ENCODE data around the gene NEK6. TPM values are rescaled to one million over a fixed set of nuclear protein-coding genes. Genes with fewer than 3 reads are reported as not detected.

Gene NEK6
- total RNA-seq (2022) (56.6 and 66.6 TPM in 2 replicates), Bru-seq, nascent RNA (percentile 72 among the genes with signal in this experiment), BruChase-seq, experiment 1, labeled RNA remaining after a 2-hour chase (percentile 71 among the genes with signal in this experiment), BruChase-seq, experiment 2, labeled RNA remaining after a 6-hour chase (percentile 75 among the genes with signal in this experiment)
- long read RNA-seq, transcript NEK6-203 (11 exons, 3,619 nt), result minor isoform, 5 of 229 reads
- long read RNA-seq, transcript NEK6-201 (10 exons, 3,447 nt), result major isoform, 192 of 229 reads
- long read RNA-seq, partial matches to known transcripts, result 5 of 229 reads
- long read RNA-seq, other reads (novel, unspliced or antisense), result 25 of 229 reads

DNA sequence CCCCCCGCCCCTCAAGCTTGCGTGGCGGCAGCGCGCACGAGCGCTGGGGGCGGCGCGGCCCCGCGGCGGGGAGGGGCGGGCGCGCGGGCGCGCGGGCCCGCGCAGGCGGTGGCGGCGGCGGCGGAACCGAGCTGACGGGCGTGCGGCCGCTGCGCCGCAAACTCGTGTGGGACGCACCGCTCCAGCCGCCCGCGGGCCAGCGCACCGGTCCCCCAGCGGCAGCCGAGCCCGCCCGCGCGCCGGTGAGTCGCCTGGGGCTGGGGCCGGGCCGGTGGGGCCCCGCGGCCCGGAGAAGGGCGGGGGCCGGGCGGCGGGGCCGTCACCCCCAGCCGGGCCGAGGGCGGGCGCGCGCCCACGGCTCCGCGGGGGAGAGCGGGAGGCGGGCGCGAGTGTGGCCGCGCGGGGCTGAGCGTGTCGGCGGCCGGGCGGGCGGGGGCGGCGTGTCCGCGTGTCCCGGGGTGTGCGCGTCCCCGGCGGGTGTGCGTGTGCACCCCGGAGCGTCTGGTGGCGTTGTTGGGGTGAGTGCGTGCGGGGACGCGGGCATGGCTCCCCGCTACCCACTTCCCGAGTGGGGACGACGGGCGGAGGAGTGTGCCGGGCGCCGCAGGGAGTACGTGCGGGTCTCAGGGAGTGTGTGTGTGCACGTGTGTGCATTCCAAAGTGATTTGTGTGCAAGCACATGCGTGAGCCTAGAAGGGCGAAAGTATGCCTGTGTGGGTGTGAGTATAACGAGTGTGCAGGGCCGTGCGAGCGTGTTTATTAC lies at the start of gene NEK6:
Gene NEK6 (plus strand): TSS at position 106 of the 763 bp plus-strand sequence. CDS start 44,016 bp downstream, outside the sequence.
- DNase-seq, result peak in 1 of 2 experiments; percentile 42

DNA sequence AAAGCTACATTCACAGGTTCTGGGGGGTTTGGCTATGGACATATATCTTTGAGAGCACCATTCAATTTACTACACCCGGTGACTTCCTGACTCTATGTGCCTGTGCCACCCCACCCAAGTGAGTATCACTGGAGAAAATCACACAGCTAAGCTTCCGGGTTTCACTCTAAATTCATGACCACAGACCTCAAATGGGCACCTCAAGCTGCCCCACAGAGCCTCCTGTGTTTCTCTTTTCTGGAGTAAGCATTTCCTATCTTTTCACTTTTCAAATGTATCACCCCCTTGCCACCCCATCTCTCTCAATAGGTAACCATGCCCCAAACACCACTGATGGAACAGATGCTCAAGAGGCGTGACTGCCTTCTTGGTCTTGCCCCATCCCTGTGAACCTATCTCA lies 49.2 kb upstream of the NEK6 start:
- no peaks in the 10 kb centered on the region for H3K4me1 ChIP-seq
- H3K9me3 ChIP-seq, result no peaks in the 10 kb centered on the region
- no peak overlapping the region for H3K4me3 ChIP-seq (ENCODE audit: low read depth, low read length)
- H3K36me3 ChIP-seq (ENCODE audit: control insufficient read depth, insufficient read depth, low read length), result no peaks in the 10 kb centered on the region
- no peak overlapping the region for H3K4me3 Mint-ChIP-seq (ENCODE audit: unreplicated experiment)
- H3K27ac Mint-ChIP-seq (ENCODE audit: unreplicated experiment), result no peak overlapping the region
- H3K27me3 Mint-ChIP-seq (ENCODE audit: insufficient read depth, unreplicated experiment), result peaks cover 12% of the 10 kb centered on the region
- intact Hi-C loops (cut with micrococcal nuclease; ENCODE audit: unreplicated experiment), result no loop called here
- H3K36me3 Mint-ChIP-seq (ENCODE audit: insufficient read depth, unreplicated experiment), result no peaks in the 10 kb centered on the region
- H3K9me3 Mint-ChIP-seq (ENCODE audit: unreplicated experiment), result no peaks in the 10 kb centered on the region
- DNase-seq, result peak in 1 of 2 experiments; percentile 5
- no peaks in the 10 kb centered on the region for H3K4me1 Mint-ChIP-seq (ENCODE audit: low read depth, unreplicated experiment)
- BruUV-seq (replicated peaks), result no TSS peak
- no peaks in the 10 kb centered on the region for H3K27me3 ChIP-seq (replicated peaks; ENCODE audit: control insufficient read depth, insufficient read depth, low read length)
- ChIA-PET CTCF (no interaction called here), POLR2A (no interaction called here)
- TF ChIP-seq, protein P1, sequence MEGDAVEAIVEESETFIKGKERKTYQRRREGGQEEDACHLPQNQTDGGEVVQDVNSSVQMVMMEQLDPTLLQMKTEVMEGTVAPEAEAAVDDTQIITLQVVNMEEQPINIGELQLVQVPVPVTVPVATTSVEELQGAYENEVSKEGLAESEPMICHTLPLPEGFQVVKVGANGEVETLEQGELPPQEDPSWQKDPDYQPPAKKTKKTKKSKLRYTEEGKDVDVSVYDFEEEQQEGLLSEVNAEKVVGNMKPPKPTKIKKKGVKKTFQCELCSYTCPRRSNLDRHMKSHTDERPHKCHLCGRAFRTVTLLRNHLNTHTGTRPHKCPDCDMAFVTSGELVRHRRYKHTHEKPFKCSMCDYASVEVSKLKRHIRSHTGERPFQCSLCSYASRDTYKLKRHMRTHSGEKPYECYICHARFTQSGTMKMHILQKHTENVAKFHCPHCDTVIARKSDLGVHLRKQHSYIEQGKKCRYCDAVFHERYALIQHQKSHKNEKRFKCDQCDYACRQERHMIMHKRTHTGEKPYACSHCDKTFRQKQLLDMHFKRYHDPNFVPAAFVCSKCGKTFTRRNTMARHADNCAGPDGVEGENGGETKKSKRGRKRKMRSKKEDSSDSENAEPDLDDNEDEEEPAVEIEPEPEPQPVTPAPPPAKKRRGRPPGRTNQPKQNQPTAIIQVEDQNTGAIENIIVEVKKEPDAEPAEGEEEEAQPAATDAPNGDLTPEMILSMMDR (IDR thresholded peaks at IDR 0.05; ENCODE audit: insufficient read depth in 1 of 2, low read depth in 1 of 2, low read length in 1 of 2, severe bottlenecking in 1 of 2, unreplicated experiment in 1 of 2), result no peak

More for the DNA sequence above, at the start of gene NEK6:
- intact Hi-C loops (cut with micrococcal nuclease; ENCODE audit: unreplicated experiment), result loop anchor here (10.0 kb wide), 1 partner anchor 133 kb away; no protein-coding TSS in a partner anchor
- ChIA-PET CTCF (no interaction called here), POLR2A (interaction anchor here (0.6 kb wide), 1 partner anchor 44 kb away, joined by 3 read pairs; no protein-coding TSS in a partner anchor)
- Mint-ChIP-seq H3K4me3 (ENCODE audit: unreplicated experiment) (peak within 1 kb of the TSS; percentile 98), H3K4me1 (ENCODE audit: low read depth, unreplicated experiment) (peaks cover 31% of the 10 kb centered on the region), H3K9me3 (ENCODE audit: unreplicated experiment) (no peaks in the 10 kb centered on the region), H3K36me3 (ENCODE audit: insufficient read depth, unreplicated experiment) (peaks cover 25% of the 10 kb centered on the region), H3K27ac (ENCODE audit: unreplicated experiment) (peak within 1 kb of the TSS; percentile 96), H3K27me3 (ENCODE audit: insufficient read depth, unreplicated experiment) (no peaks in the 10 kb centered on the region)
- Histone ChIP-seq H3K4me1 (peaks cover 32% of the 10 kb centered on the region), H3K9me3 (no peaks in the 10 kb centered on the region), H3K4me3 (ENCODE audit: low read depth, low read length) (peak within 1 kb of the TSS; percentile 83), H3K27me3 (replicated peaks; ENCODE audit: control insufficient read depth, insufficient read depth, low read length) (no peaks in the 10 kb centered on the region), H3K36me3 (ENCODE audit: control insufficient read depth, insufficient read depth, low read length) (0 out of 2 replicates have a peak, but pooled peaks cover 1% of the 10 kb centered on the region)
- TF ChIP-seq, protein P1 (IDR thresholded peaks at IDR 0.05; ENCODE audit: insufficient read depth in 1 of 2, low read depth in 1 of 2, low read length in 1 of 2, severe bottlenecking in 1 of 2, unreplicated experiment in 1 of 2), result no peak
- no TSS peak for BruUV-seq (replicated peaks)

DNA sequence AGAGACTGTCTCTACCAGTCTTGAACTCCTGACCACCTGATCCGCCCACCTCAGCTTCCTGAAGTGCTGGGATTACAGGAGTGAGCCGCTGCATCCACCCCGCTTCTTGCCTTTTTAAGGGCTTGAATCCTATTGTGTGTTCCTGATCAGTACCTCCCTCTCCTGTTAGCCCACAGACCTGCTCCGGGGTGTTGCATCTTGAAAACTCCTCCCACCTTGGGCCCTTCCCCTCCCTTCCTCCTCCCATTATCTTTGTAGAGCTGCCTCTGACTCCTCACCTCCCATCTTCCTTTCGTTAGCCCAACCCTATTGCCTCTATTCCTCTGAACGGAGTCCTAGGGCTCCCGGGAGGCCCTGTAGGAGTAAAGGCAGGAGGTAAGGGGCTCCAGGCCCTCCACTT lies 48.5 kb upstream of the NEK6 start:
- Mint-ChIP-seq H3K9me3 (ENCODE audit: unreplicated experiment) (no peaks in the 10 kb centered on the region), H3K27me3 (ENCODE audit: insufficient read depth, unreplicated experiment) (peaks cover 7% of the 10 kb centered on the region), H3K27ac (ENCODE audit: unreplicated experiment) (no peak overlapping the region), H3K36me3 (ENCODE audit: insufficient read depth, unreplicated experiment) (no peaks in the 10 kb centered on the region), H3K4me1 (ENCODE audit: low read depth, unreplicated experiment) (no peaks in the 10 kb centered on the region), H3K4me3 (ENCODE audit: unreplicated experiment) (no peak overlapping the region)
- POLR2A ChIA-PET, result no interaction called here
- H3K9me3 ChIP-seq, result no peaks in the 10 kb centered on the region
- TF ChIP-seq, protein P1 (IDR thresholded peaks at IDR 0.05; ENCODE audit: insufficient read depth in 1 of 2, low read depth in 1 of 2, low read length in 1 of 2, severe bottlenecking in 1 of 2, unreplicated experiment in 1 of 2), result no peak
- no peaks in the 10 kb centered on the region for H3K4me1 ChIP-seq
- no TSS peak for BruUV-seq (replicated peaks)
- no peaks in the 10 kb centered on the region for H3K27me3 ChIP-seq (replicated peaks; ENCODE audit: control insufficient read depth, insufficient read depth, low read length)
- H3K36me3 ChIP-seq (ENCODE audit: control insufficient read depth, insufficient read depth, low read length), result no peaks in the 10 kb centered on the region
- intact Hi-C loops (cut with micrococcal nuclease; ENCODE audit: unreplicated experiment), result no loop called here
- H3K4me3 ChIP-seq (ENCODE audit: low read depth, low read length), result no peak overlapping the region
- DNase-seq, result no peak
- CTCF ChIA-PET, result no interaction called here

All from Caco-2 (cell line).